ENCODE results near the gene MYBPHL.

MYBPHL gene

DNA sequence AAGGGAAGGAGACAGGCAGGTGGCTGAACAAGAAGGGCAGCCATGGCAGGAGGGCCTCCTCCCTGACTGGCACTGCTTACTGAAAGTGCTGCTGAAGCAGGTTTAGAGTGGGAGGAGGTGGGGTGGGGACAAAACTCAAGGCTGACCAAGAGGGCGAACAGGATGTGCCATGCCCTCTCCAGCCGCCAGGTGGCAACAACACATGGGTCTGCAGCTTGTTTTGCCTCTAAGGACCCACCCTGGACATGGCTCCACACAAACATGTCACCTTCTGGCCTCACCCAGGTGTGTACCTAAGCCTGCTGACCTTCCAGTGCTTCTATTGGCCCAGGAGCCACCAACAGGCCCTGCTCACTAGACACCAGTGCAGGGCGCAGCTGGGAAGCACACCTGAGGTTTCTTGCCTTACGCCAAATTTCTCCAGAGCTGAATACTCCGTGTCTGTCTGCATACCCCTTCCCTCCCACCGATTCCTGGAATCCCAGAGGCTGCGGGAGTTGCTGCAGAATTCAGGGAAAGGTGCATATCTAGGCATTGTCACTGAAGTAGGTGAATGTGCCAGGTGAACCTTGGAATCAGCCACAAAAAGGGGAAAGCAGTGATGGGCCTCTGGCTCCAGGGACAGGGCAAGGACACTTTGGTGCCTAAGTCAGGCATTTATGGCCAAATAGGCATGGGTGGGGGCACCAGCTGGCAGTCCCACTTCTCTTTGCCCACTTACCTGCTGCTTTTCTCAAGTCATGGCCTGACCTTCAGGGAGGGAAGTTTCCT, 29.2 kb downstream of the MYBPHL start:
- peak; percentile 63 for DNase-seq

DNA sequence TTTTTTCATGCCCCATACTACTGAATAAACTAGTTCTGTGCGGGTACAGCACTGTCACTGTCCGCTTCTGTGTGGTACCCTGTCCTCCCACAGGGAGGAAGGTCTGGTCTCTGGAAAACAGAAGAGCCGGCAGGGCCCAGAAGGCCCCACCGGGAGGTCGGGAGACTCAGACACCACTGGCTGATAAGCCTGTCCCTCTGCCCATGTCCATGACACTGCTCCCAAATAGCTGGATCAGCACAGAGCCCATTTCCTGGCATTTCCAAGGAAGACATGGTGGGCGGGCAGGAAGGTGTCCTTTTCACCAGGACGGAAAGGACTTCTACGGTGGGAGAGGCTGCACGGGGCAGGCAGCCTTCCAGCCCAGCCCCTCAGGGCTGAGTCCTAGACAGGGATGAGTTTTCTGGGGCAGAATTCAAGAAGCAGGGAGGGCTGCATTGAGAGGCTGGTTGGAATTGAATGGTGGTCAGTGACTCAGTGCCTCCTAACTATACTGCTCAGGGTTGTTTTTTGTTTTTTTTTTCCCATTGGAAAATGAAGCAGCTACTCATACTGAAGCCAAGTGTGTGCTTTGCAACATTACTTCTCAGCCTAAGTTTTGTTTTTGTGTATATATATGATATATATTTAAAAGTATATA, 31.0 kb downstream of the MYBPHL start:
- DNase-seq = no peak

DNA sequence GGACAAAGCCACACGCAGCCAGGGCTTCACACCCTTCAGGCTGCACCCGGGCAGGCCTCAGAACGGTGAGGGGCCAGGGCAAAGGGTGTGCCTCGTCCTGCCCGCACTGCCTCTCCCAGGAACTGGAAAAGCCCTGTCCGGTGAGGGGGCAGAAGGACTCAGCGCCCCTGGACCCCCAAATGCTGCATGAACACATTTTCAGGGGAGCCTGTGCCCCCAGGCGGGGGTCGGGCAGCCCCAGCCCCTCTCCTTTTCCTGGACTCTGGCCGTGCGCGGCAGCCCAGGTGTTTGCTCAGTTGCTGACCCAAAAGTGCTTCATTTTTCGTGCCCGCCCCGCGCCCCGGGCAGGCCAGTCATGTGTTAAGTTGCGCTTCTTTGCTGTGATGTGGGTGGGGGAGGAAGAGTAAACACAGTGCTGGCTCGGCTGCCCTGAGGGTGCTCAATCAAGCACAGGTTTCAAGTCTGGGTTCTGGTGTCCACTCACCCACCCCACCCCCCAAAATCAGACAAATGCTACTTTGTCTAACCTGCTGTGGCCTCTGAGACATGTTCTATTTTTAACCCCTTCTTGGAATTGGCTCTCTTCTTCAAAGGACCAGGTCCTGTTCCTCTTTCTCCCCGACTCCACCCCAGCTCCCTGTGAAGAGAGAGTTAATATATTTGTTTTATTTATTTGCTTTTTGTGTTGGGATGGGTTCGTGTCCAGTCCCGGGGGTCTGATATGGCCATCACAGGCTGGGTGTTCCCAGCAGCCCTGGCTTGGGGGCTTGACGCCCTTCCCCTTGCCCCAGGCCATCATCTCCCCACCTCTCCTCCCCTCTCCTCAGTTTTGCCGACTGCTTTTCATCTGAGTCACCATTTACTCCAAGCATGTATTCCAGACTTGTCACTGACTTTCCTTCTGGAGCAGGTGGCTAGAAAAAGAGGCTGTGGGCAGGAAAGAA, 32.0 kb downstream of the MYBPHL start:
- DNase-seq = peak; percentile 56

DNA sequence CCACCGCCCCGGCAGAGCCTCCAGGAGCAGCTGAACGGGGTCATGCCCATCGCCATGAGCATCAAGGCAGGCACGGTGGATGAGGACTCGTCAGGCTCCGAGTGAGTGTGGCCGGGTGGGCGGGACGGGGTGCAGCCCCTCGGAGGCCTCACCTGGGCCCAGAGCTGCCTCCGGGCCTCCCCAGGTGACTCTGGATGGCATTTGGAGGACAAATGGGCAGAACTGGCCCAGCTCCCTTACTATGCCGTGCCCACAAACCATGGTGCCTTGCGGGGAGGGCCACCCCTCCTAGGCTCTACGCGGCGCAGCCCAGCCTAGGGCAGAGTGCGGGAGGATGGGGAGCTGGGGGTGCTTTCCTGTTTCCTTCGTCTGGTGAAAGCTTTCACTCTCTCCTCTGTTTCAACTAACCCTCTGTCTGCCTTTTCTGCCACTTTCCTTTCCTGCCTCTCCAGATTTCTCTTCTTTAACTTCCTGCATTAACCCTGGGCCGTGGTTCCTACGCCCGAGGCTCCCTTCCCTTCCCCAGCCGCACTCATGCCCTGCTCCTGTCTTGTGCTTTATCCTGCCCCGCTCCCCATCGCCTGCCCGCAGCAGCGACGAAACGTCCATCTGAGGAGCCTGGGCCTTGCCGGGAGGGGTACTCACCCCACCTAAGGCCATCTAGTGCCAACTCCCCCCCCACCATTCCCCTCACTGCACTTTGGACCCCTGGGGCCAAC, 33.1 kb downstream of the MYBPHL start:
- DNase-seq = no peak

DNA sequence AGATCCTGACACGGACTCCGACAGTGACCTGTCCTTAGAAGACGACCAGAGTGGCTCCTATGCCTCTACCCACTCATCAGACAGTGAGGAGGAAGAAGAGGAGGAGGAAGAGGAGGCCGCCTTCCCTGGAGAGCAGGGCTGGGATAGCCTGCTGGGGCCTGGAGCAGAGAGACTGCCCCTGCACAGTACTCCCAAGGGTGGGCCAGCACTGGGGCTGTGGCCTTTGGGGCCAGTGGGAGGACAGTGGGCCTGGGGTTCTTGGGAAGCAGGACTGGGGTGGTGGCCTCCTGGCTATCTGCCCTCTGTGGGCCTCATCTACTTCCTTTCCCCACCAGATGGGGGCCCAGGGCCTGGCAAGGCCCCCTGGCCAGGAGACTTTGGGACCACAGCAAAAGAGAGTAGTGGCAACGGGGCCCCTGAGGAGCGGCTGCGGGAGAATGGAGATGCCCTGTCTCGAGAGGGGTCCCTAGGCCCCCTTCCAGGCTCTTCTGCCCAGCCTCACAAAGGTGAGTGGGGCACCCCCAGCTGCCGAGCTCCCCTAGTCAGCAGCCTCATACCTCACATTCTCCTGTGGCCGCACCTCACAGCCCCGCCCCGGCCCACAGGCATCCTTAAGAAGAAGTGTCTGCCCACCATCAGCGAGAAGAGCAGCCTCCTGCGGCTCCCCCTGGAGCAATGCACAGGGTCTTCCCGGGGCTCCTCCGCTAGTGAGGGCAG, 33.8 kb downstream of the MYBPHL start:
- DNase-seq = no peak

DNA sequence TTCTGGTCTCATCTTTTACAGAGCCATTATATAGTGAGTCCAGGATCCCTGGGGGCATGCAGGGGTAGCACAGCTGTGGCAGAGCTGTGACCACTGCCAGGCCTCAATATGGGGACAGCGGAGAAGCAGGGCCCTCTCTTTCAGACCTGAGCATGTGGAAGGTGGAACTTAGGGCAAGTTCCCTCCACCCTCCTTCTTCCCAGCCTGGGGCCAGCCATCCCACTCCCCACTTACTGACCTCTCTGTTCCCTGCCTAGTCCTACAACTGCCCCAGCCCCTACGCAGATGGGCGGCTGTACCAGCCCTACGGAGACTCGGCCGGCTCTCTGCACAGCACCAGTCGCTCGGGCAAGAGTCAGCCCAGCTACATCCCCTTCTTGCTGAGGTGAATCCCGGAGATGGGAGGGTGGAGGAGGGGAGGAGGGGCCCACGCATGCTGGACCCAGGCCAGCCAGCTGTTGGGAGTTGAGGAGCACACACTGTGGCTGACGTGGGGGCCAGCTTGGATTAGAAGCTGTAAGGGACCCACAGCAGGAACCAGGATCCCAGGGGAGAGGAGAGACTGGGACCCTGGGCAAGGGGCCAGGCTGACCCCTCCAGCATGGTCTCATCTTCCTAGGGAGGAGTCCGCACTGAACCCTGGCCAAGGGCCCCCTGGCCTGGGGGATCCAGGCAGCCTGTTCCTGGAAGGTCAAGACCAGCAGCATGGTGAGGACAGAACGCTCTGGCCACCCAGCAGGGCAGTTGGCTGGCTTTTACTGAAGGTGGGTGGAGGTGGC, 34.6 kb downstream of the MYBPHL start:
- DNase-seq = no peak

DNA sequence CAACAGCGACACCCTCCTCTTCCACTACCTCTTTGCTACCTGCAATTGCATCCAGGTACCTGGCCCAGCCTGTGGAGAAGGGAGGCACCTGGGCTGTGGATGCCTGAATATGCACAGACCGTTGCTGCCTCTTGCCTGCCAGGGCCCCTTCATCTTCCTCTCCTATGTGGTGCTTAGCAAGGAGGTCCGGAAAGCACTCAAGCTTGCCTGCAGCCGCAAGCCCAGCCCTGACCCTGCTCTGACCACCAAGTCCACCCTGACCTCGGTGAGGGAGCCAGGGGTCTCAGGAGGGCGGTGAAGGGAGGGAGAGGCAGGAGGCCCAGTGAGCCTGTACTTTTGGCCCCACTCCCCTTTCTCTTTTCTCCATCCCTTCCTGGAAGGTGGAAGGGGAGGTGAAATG, 35.4 kb downstream of the MYBPHL start:
- DNase-seq = no peak

DNA sequence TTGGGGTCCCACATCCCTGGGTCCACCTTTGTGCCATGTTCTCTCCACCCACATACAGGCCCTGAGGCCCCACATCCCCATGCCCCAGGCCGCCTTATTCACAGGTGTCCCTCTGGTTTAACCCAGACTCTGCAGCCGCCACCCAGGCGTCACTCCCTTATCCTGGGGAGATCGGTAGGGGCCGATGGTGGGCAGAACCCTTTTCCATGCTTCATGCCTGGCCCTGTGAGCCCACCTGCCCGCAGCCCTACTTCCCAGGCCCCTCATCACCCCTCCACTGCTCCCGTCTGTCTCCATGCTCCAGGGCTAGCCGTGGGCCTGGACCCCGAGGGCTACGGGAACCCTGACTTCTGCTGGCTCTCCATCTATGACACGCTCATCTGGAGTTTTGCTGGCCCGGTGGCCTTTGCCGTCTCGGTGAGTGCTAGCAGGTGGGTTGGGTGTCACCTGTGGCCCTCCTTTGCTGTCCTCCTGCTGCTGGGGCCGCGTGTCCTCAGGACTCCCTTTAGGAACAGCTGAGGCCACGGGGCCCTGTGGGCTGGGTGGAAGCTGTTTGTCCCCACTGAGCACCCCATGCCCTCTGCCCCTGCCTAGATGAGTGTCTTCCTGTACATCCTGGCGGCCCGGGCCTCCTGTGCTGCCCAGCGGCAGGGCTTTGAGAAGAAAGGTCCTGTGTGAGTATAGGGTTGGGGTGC, 36.0 kb downstream of the MYBPHL start:
- DNase-seq = no peak

DNA sequence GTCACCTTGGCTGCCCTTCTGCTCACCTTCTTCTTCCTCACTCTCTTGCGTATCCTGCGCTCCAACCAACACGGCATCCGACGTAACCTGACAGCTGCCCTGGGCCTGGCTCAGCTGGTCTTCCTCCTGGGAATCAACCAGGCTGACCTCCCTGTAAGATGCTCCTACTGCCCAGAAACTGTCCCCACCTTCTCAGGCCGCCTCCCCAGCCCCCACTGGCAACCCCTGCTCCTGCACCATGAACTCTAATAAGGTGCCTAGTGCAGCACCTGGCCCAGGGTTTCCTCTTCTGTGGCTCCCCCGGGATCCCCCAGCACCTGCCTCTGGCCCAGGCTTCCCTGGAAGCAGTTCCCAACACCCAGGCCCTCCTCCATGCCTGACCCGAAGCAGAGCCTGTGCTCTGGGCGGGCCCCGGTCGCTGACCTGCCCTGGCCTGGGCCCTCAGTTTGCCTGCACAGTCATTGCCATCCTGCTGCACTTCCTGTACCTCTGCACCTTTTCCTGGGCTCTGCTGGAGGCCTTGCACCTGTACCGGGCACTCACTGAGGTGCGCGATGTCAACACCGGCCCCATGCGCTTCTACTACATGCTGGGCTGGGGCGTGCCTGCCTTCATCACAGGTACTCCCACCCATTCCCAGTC, 36.7 kb downstream of the MYBPHL start:
- DNase-seq = no peak

DNA sequence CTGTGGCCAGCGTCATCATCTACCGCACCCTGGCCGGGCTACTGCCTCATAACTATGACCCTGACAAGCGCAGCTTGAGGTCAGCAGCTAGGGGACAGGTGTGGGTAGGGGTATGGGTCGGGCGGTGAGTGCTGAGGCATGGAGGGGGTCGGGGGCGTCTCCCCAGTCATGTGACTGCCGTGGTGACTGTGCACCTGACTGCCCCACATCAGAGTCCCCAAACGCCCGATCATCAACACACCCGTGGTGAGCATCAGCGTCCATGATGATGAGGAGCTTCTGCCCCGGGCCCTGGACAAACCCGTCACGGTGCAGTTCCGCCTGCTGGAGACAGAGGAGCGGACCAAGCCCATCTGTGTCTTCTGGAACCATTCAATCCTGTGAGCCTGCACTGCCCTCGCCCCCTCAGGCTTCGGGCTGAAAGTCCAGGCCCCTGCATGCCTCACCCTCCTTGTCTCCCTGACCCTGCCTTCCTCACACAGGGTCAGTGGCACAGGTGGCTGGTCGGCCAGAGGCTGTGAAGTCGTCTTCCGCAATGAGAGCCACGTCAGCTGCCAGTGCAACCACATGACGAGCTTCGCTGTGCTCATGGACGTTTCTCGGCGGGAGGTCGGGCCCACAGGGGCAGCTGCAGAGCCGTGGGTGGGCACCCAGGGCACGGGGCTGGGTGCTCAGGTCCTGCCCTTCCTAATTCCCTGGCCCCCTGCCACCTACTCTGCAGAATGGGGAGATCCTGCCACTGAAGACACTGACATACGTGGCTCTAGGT, 37.4 kb downstream of the MYBPHL start:
- DNase-seq = no peak

DNA sequence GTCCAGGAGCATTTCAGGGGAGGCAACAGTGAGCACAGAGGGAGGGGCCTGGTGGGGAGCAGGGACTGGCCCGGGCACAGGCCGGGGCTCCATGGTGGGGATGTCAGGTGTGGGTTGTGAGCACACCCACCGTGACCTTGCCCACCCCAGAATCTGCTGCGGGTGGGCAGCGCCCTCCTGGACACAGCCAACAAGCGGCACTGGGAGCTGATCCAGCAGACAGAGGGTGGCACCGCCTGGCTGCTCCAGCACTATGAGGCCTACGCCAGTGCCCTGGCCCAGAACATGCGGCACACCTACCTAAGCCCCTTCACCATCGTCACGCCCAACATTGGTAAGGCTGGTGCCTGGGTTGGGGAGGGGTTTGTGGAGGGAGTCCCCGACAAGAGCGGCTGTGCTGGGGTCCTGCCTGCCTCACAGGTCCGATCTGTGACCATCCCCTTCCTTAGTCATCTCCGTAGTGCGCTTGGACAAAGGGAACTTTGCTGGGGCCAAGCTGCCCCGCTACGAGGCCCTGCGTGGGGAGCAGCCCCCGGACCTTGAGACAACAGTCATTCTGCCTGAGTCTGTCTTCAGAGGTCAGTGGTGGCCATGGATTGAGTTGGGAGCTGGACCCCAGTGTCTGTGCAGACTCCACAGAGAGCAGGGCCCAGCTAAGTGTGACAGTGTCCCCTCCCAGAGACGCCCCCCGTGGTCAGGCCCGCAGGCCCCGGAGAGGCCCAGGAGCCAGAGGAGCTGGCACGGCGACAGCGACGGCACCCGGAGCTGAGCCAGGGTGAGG, 38.2 kb downstream of the MYBPHL start:
- DNase-seq = no peak

DNA sequence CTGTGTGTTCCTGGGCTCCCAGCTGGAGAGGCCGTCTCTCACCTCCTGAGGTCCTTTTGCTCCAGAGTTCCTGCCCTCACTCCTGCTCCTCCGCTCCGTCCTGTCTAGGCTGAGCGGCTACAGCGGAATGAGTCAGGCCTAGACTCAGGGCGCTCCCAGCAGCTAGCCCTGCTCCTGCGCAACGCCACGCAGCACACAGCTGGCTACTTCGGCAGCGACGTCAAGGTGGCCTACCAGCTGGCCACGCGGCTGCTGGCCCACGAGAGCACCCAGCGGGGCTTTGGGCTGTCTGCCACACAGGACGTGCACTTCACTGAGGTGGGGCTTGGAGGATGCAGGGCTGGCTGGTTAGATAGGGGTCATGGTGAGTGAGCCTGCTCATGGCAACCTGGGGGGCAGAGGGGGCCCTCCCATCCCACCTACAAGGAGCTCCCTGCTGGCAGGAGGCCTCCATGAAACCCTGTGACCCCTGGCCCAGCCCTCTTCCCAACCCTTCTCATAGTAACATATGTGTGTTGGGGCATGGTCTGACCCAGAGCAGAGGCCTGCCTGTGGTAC, 39.0 kb downstream of the MYBPHL start:
- DNase-seq = no peak

DNA sequence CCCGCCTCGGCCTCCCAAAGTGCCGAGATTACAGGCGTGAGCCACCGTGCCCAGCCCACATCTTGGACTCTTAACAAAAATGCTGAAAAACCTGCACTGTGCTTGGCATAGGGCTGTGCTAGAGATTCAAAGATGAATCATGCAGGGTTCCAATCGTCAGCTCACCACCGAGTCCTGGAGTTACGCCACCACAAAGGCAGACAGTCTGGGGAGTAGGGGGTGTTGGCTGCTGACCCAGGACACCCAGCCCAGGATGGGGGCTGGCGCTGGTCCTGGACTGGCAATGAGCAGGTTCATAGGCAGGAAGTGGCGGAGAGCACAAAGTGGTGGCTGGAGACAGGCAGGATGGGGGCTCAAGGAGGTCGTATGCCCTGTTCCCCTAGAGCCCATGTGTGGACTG, 39.8 kb downstream of the MYBPHL start:
- no peak for DNase-seq

DNA sequence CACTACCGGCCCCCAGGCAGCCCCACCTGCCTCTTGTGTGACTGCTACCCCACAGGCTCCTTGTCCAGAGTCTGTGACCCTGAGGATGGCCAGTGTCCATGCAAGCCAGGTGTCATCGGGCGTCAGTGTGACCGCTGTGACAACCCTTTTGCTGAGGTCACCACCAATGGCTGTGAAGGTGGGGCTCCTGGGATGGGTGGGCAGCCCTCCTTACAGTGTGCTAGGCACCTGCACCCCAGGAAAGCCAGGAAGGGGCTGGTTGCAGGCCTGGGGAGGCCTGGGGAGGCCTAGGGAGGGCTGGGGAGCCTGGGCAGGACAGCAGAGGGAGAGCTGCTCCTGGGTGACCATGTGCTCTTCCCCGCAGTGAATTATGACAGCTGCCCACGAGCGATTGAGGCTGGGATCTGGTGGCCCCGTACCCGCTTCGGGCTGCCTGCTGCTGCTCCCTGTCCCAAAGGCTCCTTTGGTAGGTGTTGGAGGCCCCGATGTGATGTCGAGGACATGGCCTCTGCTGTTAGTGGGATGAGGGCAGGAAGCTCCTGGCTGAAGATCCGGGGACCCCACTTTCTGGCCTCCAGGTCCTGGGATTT, 41.0 kb downstream of the MYBPHL start:
- DNase-seq = no peak

DNA sequence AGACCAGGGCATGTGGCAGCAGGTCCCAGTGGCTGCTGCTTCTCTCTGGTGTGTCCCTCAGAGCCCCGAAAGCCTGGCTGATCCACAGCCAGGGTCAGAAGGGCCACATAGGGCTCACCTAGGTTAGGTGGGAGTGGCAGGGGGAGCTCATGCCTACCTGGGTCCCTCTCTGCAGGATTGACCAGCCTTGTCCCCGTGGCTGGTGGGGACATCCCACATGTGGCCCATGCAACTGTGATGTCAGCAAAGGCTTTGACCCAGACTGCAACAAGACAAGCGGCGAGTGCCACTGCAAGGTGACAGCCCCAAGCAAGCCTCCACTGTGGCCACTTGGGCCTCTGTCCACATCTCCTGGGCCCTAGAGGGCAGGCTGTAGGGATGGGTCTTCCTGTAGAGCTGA, 41.8 kb downstream of the MYBPHL start:
- DNase-seq = no peak

DNA sequence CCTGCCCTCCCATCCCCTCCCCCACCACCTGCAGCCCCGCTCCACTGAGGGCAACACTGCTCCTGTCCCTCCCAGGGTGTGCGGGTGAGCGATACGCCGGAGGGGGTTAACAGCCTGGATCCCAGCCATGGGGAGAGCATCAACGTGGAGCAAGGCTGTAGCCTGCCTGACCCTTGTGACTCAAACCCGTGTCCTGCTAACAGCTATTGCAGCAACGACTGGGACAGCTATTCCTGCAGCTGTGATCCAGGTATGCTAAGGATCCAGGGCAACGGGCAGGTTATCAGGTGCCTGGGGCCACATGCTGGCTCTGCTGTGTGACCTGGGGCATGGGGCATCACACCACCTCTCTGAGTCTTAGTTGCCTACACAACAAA, 42.4 kb downstream of the MYBPHL start:
- DNase-seq = no peak

DNA sequence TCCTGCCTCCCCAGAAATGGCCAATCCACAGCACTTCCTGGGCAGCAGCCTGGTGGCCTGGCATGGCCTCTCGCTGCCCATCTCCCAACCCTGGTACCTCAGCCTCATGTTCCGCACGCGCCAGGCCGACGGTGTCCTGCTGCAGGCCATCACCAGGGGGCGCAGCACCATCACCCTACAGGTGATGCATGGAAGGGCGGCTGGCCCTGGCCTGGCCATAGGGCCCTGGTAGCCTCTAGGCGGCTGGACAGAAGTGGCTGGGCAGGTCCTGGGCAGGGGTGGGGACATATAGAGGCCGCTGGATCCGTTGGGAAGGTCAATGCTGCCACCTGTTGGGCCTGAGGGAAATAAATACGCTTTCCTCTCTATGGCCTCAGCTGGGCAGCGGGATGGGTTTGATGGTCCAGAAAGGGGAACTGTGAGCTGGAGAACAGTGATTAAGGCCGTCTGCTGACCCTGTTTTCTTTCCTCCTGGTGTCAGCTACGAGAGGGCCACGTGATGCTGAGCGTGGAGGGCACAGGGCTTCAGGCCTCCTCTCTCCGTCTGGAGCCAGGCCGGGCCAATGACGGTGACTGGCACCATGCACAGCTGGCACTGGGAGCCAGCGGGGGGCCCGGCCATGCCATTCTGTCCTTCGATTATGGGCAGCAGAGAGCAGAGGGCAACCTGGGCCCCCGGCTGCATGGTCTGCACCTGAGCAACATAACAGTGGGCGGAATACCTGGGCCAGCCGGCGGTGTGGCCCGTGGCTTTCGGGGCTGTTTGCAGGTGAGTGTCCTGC, 43.0 kb downstream of the MYBPHL start:
- DNase-seq = peak; percentile 44
